ENCODE measurements around the gene PRR5L.
"Not testable (repeated sequence)": the region's sequence is repeated elsewhere in the genome, so short reads cannot be mapped to it uniquely, and the experiment has no call there.

Gene PRR5L

DNA sequence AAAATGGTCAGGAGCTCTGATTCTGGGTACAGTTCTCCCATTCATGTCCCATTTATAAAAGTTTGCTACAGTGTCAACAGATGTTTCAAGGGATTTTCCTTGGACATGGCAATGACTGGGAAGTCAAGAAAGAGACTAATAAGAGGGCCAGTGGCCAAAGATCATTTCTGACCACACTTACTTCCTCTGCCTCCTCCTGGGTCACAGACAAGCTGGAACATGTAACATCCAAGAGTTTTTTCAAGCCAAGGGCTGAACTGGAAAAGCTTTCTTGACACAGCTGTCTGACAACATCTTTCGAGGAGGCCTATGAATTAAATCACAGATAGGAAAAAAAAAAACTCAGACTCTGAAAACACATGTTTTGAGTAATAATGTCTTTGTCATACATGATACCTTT is 15.6 kb upstream of the PRR5L start:
- DNase-seq (ENCODE audit: low read depth, low spot score), result no peak

DNA sequence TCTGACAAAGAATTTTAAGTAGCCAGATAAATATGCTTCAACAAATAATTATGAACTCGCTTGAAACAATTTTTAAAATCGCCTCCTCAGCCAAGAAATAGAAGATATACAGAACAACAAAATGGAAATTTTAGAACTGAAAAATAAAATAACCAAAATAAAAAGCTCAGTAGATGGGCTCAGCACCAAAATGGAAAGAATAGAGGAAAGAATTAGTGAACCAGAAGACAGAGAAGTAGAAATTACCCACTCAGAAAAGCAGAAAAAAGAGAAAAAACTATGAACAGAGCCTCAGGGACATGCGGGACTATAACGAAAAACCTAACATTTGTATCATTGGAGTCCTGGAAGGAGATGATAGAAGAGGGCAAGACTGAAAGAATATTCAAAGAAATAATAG is 14.2 kb upstream of the PRR5L start:
- no peak for DNase-seq (ENCODE audit: low read depth, low spot score)

GRCh38 chr11:36282926-36283325 is 13.2 kb upstream of the PRR5L start:
- no peak for DNase-seq (ENCODE audit: low read depth, low spot score)

DNA sequence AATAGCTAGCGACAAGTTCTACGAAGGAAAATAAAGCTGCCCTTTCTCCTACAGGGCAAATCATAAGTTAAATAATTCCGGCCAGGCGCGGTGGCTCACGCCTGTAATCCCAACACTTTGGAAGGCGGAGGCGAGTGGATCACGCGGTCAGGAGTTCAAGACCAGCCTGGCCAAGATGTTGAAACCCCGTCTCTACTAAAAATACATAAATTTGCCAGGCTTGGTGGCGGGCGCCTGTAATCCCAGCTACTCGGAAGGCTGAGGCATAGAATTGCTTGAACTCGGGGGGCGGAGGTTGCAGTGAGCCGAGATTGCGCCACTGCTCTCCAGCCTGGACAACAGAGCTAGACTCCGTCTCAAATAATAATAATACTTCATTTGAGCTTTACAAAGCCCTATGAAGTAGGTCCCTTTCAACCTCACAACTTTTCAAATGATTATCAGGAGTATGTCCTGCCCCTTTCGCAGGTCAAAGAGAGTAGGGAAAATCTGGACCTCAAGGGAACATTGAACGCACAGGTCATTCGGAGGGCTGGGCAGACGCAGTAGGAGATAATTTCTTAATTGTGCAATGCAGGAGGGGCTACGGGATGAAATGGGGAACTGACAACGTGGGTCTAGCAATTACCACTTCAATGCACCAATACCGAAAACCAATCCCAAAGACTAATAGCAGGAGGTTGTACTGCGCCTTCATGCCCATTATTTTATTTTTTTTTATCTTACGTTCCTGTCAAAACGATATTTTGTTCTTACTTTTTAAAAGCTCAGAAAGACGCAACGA is 7.5 kb upstream of the PRR5L start:
- no peak for DNase-seq (ENCODE audit: low read depth, low spot score)

DNA sequence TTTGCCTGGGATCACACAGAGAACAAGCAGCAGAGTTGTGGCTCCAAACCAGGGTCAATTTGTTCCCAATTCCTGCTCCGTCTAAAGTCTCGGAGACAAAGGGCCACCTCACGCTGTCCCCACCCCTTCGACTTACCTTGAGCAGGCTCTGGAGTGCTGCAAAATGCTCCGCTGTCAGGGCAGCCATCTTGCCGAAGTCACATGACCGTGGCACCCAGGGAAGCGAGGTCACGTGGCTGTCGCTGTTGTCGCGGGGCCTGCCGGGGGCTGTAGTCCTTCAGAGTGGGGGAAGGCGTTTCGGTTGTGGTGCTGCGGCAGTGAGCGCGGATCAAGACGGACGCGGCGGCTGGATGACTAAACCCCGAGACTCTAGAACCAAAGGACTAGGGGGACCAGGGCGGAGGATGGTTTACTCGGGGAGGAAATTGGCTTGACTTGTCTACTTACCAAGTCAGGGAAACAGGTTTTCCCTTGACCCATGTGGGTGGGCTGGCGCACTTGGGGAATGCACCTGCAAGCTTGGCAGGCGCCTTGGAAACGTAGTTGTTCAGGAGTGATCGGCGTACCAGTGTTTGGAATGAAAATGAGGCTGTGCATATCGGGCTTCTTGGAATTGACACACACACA is 6.7 kb upstream of the PRR5L start, which contains the start of gene COMMD9:
TSS of gene COMMD9 (minus strand) at position 199 of the 627 bp plus-strand sequence. CDS start at position 187, 12 bp downstream.
- DNase-seq (ENCODE audit: low read depth, low spot score), result peak; percentile 96

DNA sequence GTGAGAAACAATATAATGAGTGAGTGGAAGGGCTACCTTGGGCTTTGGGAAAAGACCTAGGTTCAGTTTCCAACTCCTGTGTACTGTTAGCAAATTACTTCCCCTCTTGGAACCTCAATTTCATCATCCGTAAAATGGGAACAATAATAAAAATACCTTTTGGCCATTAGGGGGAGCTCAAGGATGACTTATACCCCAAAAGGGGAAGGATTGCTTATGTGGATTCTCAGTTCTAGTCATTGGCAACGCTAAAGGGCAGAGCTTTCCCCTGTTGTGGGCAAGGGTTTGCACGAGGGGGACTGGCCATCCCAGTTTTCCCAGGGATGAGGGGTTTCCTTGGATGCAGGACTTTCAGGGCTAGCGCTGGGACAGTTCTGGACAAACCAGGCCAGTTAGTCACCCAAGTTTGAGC is 3.8 kb upstream of the PRR5L start:
- DNase-seq (ENCODE audit: low read depth, low spot score), result peak; percentile 60

GRCh38 chr11:36296884-36297543 is 926 bp downstream of the PRR5L start:
- no peak for DNase-seq (ENCODE audit: low read depth, low spot score)

DNA sequence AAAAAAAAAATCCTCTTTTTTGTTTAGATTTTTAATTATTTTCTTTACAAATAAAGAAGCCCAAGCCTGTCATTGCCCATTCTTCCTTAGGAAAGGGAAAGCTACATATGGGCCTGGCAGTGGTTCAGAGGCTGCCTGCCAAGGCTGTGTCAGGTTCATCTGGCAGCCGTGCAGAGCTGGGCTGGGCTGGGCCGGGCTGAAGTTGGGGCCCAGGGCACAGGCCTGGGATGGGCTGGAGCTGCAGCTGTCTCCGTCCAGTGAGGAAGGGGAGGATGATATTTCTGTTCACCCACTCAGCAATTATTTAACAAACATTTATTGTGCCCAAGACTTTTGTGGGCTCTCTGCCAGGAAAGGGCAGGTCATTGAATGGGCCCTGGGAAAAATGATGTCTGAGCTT is 4.6 kb downstream of the PRR5L start:
- peak; percentile 80 for DNase-seq (ENCODE audit: low read depth, low spot score)

DNA sequence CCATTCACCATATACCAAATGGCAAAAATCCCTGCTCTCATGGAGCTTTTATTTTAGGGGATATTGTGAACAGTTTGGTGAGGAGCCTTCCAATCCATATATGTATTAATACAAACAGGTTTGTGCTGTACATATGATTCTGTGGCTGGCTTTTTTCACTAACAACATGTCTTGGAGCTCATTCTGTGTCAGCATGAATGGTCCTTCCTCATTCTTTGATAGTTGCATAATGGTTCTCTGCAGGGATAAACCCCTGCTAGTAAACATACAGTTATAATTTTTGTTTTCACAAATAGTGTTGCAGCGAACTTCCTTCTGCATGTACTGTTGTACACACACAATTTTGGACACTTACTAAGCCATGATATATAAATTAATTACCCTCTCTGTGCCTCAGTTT is 8.3 kb downstream of the PRR5L start:
- DNase-seq (ENCODE audit: low read depth, low spot score), result no peak

GRCh38 chr11:36305047-36305446 is 9.0 kb downstream of the PRR5L start:
- DNase-seq (ENCODE audit: low read depth, low spot score), result no peak

- peak; percentile 77 for DNase-seq (ENCODE audit: low read depth, low spot score)
Observed at GRCh38 chr11:36306888-36307287, 10.8 kb downstream of the PRR5L start.

DNA sequence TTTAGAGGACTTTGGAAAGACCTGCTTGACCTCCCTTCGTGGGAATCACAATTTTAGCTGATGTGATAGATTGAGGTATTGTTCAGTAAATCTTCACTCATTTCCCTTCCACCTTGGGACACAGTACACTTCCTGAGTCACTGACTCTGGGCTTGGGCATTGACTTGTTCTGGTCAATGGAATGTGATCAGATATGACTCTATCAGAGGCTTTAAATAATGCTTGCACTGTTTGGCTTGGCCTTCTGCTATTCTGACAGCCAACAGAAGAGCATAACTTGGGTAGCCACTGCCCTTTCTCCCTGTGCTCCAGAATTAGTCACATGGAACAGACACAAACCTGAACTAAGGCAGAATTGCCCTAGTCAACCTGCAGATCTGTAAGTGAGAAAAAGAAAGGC is 12.5 kb downstream of the PRR5L start:
- DNase-seq (ENCODE audit: low read depth, low spot score), result peak; percentile 23

- no peak for DNase-seq (ENCODE audit: low read depth, low spot score)
Observed at GRCh38 chr11:36309779-36310178, 13.7 kb downstream of the PRR5L start.

GRCh38 chr11:36311926-36312595 is 16.0 kb downstream of the PRR5L start:
- peak; percentile 35 for DNase-seq (ENCODE audit: low read depth, low spot score)

GRCh38 chr11:36312611-36313472 is 16.8 kb downstream of the PRR5L start:
- peak; percentile 42 for DNase-seq (ENCODE audit: low read depth, low spot score)

- DNase-seq (ENCODE audit: low read depth, low spot score), result no peak
Observed at GRCh38 chr11:36313750-36314433, 17.8 kb downstream of the PRR5L start.

- DNase-seq (ENCODE audit: low read depth, low spot score), result no peak
Observed at GRCh38 chr11:36314434-36314767, 18.3 kb downstream of the PRR5L start.

- DNase-seq (ENCODE audit: low read depth, low spot score), result no peak
Observed at GRCh38 chr11:36316049-36316448, 20.0 kb downstream of the PRR5L start.

GRCh38 chr11:36317992-36318391 is 21.9 kb downstream of the PRR5L start:
- no peak for DNase-seq (ENCODE audit: low read depth, low spot score)

GRCh38 chr11:36324956-36325355 is 28.9 kb downstream of the PRR5L start:
- DNase-seq (ENCODE audit: low read depth, low spot score), result not testable (repeated sequence)

DNA sequence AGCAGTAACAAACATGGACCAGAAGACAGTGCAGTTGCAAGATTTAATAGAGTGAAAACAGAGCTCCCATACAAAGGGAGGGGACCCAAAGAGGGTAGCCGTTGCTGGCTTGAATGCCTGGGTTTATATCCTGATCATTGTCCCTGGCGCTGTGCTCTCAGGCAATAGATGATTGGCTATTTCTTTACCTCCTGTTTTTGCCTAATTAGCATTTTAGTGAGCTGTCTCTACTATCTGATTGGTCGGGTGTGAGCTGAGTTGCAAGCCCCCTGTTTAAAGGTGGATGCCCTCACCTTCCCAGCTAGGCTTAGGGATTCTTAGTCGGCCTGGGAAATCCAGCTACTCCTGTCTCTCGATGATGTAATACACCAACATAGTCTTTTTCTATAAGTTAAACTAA is 29.3 kb downstream of the PRR5L start:
- not testable (repeated sequence) for DNase-seq (ENCODE audit: low read depth, low spot score)
